ENCODE results near the gene IP6K1.

- TF ChIP-seq CTCF (IDR thresholded peaks at IDR 0.05) (no peak), POLR2A (IDR thresholded peaks at IDR 0.05) (no peak)
Observed at GRCh38 chr3:49807431-49808114, 21.2 kb upstream of the IP6K1 start.
